B cell (primary cell): ENCODE data around the gene ALDH8A1.

Experiments
- CTCF ChIP-seq: fragments of 200-600 bp; IDR thresholded peaks from one replicate; pipeline ENCODE4 v1.8.0; 2022; ENCODE audit warnings: antibody characterized with exemption, mild to moderate bottlenecking
- EZH2 ChIP-seq: IDR thresholded peaks from 2 replicates; pipeline ENCODE4 v1.6.1; 2012; ENCODE audit warnings: borderline replicate concordance, low read depth, mild to moderate bottlenecking, moderate library complexity, low read length; ENCODE audit not compliant: insufficient read depth, poor library complexity, severe bottlenecking

GRCh38 chr6:134884752-134885151 lies 65.1 kb downstream of the ALDH8A1 start:
- no peak for TF ChIP-seq EZH2
- TF ChIP-seq CTCF: no peak
